ENCODE measurements around the gene VAC14.

GRCh38 chr16:70803319-70803718 is 2.4 kb upstream of the VAC14 start:
- TF ChIP-seq EP300 (IDR thresholded peaks at IDR 0.05), result no peak
- TF ChIP-seq POLR2A (IDR thresholded peaks at IDR 0.05), result no peak
